T-helper 1 cell treated with Interleukin-12 subunit alpha and Interleukin-12 subunit beta and Interleukin-4 antibody, amounts not matched to agents 30 ng/mL and 1 ng/mL, for 36 hours (primary cell): Measurements from ENCODE around the gene ADCY2. TPM values are rescaled to one million over a fixed set of nuclear protein-coding genes. Genes with fewer than 3 reads are reported as not detected.

ENCODE experiments used
- intact Hi-C: fragments of 100-400 bp; cut with micrococcal nuclease; formaldehyde crosslinking; loops from one replicate; pipeline ENCODE4 v1.15.1; 2024
- total RNA-seq: library from RNA; stranded (reverse); gene quantifications from 2 replicates; pipeline ENCODE4 v1.2.3, GENCODE V29; 2022

The ADCY2 gene
- total RNA-seq, 1 donor from 2014 or later, result not detected

- intact Hi-C loops, result no loop called here
Observed at GRCh38 chr5:7586480-7586879, 190.5 kb downstream of the ADCY2 start.

- intact Hi-C loops, result no loop called here
Observed at GRCh38 chr5:7589800-7590199, 193.9 kb downstream of the ADCY2 start.

DNA sequence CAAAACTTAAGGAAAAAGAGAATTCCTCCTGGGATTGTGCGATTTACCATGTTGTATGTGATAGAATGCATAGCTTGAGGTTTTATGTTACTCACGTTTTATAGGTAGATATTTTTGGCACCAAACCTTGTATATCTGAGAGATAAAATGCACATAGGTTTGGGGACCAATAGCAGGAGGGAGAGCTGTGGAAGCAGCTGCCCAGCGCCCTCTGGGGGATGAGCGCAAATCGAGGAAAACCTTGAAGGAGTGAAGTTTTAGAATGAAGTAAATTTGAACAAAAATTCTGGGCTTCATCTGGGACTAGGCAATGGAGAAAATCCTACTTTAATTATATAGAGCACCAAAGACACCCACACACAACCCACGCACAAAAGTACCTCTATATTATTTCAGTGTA, 197.0 kb downstream of the ADCY2 start:
- intact Hi-C loops, result no loop called here

DNA sequence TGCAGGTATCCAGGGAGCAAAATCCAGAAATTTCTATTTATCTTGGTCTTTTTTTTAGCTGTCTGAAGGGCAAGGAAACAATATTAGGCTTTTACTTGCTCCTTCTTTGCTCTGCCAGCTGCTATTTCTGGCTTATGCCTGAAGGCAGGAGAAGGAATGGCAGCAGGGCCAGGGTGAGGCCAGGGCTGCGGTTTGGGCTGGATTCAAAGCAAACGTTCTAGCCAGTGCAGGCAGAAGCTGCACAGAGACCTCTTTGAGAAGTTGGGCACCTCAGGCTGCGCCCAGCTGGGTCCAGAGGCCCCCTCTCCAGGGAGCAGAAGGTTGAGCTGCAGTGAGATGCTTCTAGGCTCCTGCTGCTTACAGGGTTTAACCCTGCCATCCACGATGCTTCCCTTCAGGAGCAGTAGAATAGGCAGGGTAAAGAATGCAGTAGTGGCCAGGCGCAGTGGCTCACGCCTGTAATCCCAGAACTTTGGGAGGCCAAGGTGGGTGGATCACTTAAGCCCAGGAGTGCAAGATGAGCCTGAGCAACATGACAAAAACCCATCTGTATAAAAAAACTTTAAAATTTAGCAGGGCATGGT, 201.2 kb downstream of the ADCY2 start:
- intact Hi-C loops, result no loop called here

- intact Hi-C loops, result no loop called here
Observed at GRCh38 chr5:7606840-7607465, 211.0 kb downstream of the ADCY2 start.

DNA sequence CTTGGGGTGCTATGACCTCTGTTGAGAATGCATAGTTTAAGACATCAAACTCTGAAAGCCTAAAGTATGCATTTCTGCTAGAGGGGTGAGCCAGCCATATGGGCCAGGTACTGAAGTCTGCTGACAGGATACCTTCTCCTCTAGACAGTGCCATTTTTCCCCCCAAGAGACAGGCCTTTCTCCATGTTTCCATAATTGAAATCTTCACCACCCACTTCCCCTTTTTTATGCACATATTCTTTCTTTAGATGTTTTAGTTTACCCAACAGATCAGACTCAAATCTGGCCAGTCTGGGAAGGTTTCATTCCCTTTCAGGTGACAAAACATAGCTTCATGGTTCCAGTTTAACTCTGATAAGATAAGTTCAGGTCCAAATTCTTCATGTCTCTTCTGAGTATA, 212.8 kb downstream of the ADCY2 start:
- intact Hi-C loops, result no loop called here

DNA sequence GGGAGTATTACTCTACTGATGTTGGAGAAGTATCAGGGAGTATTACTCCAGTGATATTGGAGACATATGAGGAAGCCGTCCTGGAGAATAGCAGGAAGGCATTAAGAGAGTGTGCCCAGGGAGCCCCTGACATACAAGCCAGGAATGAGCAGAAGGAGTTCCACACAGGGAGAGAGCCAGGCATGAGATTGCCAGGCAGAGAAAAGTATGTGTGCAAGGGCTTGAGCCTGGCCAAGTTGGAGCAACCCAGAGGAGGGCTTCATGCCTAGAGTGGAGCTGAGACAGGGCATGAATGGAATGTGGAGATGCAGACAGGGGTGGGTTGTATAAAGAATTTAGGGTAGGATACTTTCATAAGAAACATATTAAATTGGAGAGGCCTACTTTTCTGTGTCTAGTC, 213.8 kb downstream of the ADCY2 start:
- intact Hi-C loops, result no loop called here

DNA sequence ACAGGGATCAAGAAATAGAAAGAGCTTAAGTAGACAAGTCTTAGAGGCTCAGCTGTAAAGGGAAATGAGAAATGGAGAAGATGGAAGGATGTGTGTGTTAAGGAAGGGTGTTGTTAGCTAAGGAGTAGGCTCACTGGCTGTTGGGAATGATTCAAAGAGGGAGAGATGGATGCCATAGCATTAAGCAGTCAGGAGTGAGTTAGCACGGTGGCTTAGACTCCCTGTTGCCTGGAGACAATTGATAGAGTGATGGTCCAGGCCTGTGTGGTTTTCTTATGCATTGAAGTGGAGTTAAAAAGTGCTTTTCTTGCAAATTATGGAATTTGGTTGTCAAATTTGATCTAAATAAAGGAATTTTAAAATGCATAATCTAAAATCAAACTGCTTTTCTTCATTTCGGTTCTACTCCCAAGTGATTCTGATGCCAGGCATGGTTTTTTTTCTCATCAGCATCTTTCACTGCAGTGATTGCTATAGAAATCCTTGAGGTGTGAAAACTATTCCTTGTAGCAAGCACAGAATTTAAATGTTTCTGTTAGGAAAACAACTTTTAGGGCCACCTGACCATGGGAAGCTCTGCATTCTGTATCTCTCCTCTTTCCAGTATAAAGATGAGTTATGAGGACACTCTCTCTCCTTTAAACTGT, 214.7 kb downstream of the ADCY2 start:
- intact Hi-C loops, result no loop called here

GRCh38 chr5:7611518-7611917, 215.6 kb downstream of the ADCY2 start:
- intact Hi-C loops, result no loop called here

DNA sequence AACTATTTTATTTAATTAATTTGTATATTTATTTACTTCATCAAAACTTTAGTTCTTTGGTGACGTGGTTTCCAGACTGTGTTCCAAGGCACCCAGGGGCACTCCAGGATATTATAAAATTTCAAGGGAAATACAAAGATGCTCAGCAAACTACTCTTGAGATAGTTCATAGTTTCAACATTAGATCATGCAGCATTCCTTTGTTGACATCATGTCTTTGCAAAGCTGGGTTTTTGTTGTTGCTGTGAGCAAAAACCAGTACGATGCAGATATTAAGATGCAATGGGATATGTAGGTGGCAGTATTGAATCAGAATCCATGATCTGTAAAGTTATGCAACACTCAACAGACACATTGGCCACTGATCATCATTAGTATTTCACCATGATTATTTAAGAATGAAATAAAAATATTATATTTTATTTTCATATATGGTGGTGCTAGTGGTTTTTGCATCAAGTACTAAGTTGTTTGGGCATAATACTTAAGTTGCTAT, 219.7 kb downstream of the ADCY2 start:
- intact Hi-C loops, result no loop called here

- intact Hi-C loops, result no loop called here
Observed at GRCh38 chr5:7616897-7617296, 221.0 kb downstream of the ADCY2 start.

- intact Hi-C loops, result no loop called here
Observed at GRCh38 chr5:7622498-7622897, 226.6 kb downstream of the ADCY2 start.

DNA sequence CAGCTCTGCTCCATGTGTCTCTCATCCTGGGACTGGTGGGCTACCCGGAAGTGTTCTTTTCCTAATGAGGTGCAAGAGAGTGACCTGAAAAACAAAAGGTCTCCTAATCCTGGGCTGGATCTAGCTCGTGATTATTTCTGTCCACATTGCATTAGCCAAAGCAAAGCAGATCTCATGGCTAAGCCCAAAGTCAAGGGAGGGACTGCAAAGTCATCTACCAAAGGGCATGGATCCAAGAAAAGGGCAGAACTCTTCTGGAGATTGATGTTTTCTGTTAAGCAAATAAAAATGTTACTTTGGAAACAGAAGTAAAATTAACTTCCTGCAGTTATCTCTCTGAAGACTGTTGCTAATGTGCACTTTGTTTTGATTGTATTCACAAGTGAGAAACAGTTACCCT, 229.8 kb downstream of the ADCY2 start:
- intact Hi-C loops, result no loop called here

GRCh38 chr5:7628248-7628647, 232.3 kb downstream of the ADCY2 start:
- intact Hi-C loops, result no loop called here

GRCh38 chr5:7628820-7629219, 232.9 kb downstream of the ADCY2 start:
- intact Hi-C loops, result no loop called here

- intact Hi-C loops, result no loop called here
Observed at GRCh38 chr5:7629561-7629960, 233.6 kb downstream of the ADCY2 start.

GRCh38 chr5:7634837-7635236, 238.9 kb downstream of the ADCY2 start:
- intact Hi-C loops, result no loop called here

DNA sequence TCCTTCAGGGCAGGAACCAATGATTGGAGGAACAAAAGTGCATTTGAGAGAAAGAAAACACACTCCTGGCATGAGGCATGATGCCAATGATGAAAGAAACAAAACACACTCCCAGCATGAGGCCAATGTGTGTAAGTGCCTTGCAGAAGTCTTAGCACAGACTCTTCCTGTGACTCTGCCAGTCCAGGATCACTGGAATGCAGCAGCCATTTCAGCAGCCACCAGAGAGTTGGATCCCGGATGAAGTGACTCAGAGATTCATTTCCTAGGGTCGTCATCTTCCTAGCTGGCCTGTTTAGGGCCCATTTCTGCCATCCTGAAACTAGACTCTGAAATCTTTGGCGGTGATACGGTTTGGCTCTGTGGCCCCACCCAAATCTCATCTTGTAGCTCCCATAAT, 242.5 kb downstream of the ADCY2 start:
- intact Hi-C loops, result no loop called here

DNA sequence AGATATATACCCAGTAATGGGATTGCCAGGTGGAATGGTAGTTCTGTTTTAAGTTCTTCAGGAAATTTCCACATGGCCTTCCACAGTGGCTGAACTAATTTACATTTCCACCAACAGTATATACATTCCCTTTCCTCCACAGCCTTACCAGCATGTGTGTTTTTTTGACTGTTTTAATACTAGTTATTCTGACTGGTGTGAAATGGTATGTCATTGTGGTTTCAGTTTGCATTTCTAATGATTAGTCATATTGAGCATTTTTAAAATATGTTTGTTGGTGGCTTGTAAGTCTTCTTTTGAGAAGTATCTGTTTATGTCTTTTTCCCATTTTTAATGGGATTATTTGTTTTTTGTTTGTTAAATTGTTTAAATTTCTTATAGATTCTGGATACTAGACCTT, 246.1 kb downstream of the ADCY2 start:
- intact Hi-C loops, result no loop called here

- intact Hi-C loops, result no loop called here
Observed at GRCh38 chr5:7644723-7645122, 248.8 kb downstream of the ADCY2 start.

GRCh38 chr5:7650755-7651154, 254.8 kb downstream of the ADCY2 start:
- intact Hi-C loops, result no loop called here

DNA sequence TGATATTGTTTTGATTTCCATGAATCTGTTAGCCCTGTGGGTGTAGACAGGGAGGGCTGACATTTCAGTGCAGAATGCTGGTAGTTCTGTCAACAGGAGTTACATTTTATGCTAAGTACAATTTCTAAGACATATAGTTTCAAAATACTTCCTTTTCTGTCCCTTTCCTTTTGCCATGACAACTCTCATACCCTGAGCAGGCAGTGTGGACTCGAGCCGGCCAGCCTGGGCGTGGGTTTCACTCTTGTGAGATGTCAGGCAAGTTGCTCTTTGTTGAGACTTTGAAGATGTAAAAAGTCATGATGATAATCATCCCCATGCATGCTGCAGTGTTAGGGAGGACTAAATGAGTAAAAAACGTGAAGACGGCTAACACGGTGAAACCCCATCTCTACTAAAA, 257.1 kb downstream of the ADCY2 start:
- intact Hi-C loops, result no loop called here

DNA sequence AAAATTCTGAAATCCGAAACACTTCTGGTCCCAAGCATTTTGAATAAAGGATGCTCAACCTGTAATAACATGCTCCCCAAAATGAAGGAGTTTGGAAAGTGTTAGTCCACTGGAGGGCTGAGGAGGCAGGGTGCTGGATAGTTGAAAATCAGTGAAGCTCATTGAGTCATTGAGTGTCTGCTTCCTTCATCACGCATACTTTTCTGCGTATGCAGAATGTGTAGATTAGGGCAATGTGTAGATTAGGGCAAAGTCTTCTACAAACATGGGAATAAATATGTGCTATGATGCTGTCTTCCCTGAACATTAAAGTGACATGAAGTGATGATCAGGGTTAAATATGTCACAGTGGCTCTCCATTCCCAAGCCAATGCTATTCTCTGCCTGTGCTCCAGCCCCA, 261.2 kb downstream of the ADCY2 start:
- intact Hi-C loops, result no loop called here
